Measurements from ENCODE around the gene TBC1D3I. TPM values are rescaled to one million over a fixed set of nuclear protein-coding genes. Genes with fewer than 3 reads are reported as not detected.
"Not testable (repeated sequence)": the region's sequence is repeated elsewhere in the genome, so short reads cannot be mapped to it uniquely, and the experiment has no call there.

Gene TBC1D3I
- total RNA-seq, 2 experiments from 2014 or later: 0.15 to 0.76 TPM

DNA sequence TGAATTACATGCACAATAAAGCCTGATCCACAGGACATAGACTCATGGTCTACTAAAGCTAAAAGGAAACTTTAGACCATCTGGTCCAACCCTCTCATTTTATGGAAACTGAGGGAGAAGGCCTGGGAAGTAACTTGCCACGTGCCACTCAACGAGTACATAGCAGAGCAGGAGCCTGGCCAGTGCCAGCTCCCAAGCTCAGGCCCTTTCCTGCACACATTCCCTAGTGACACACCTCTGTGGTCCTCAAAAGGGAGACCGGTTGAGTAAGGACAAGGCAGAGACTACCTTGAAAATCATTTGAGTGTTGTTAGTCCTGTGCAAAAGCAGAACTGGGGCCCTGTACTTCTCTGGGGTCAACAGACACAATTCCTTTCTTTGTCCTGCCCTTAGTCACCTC is 50.7 kb downstream of the TBC1D3I start:
- ChIA-PET POLR2A (no interaction called here), CTCF (no interaction called here)
- H3K9me3 Mint-ChIP-seq: no peaks in the 10 kb centered on the region
- H3K27ac Mint-ChIP-seq: no peak overlapping the region
- H3K4me3 Mint-ChIP-seq: no peak overlapping the region
- peaks cover 1% of the 10 kb centered on the region for H3K4me1 Mint-ChIP-seq
- H3K27me3 Mint-ChIP-seq: peaks cover 16% of the 10 kb centered on the region
- no peak for DNase-seq
- H3K36me3 Mint-ChIP-seq (ENCODE audit: low read depth): no peaks in the 10 kb centered on the region

- H3K4me1 Mint-ChIP-seq: peaks cover 1% of the 10 kb centered on the region
- no peak for DNase-seq
- ChIA-PET POLR2A (no interaction called here), CTCF (no interaction called here)
- H3K27ac Mint-ChIP-seq: no peak overlapping the region
- no peak overlapping the region for H3K4me3 Mint-ChIP-seq
- H3K27me3 Mint-ChIP-seq: peaks cover 15% of the 10 kb centered on the region
- H3K36me3 Mint-ChIP-seq (ENCODE audit: low read depth): no peaks in the 10 kb centered on the region
- H3K9me3 Mint-ChIP-seq: no peaks in the 10 kb centered on the region
Measured at GRCh38 chr17:36212966-36213365, 51.4 kb downstream of the TBC1D3I start.

DNA sequence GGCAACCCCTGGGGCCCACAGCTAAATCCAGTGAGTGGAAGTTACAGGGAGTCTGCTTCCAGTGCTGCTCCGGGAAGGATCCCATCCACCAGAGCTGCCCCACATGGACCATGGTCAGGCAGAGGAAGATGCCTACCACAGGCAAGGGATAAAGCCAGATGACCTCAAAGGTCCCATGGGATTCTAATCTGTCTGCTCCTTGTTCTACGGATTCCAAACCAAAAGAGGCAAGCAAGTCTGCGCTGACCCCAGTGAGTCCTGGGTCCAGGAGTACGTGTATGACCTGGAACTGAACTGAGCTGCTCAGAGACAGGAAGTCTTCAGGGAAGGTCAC is 52.1 kb downstream of the TBC1D3I start:
- H3K4me3 Mint-ChIP-seq: no peak overlapping the region
- POLR2A ChIA-PET: no interaction called here

DNA sequence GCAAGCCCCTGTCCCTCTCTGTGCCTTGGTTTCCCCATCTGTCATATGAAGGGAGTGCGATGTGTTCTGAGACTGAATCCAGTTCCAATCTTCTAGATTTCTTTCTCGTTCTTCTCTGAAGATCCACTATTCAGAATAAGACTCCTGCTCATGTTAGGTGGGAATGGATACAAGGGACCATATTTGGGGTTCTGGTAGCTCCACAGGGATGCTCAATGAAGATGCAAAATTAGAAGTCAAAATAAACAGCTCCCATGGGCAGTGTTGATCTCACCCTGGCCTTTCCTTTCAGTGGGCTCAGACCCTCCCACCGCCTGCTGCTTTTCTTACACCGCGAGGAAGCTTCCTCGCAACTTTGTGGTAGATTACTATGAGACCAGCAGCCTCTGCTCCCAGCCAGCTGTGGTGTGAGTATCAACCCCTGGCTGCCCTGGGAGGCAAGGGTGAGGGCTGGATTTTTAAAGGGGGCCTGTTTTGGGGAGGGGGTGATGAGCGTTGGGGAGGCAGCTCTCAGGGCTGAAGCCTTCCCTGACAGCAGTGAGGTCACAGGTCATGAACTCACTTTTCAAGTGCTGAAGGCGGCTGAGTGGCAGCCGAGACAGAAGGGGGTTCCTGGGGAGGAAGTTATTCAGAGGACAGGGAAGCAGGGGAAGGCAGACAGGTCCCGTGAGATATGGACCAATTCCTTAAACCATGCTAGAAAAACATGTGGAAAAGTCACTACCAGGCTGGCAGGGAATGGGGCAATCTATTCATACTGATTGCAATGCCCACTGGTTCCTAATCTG is 52.7 kb downstream of the TBC1D3I start:
- DNase-seq; H3K9me3 Mint-ChIP-seq; POLR2A ChIA-PET; H3K36me3 Mint-ChIP-seq (ENCODE audit: low read depth); CTCF ChIA-PET; H3K27ac Mint-ChIP-seq; H3K4me3 Mint-ChIP-seq; H3K4me1 Mint-ChIP-seq: not testable (repeated sequence)
- H3K27me3 Mint-ChIP-seq: peaks cover 17% of the 10 kb centered on the region

More for the DNA sequence above, 52.1 kb downstream of the TBC1D3I start:
- Mint-ChIP-seq H3K36me3 (ENCODE audit: low read depth) (no peaks in the 10 kb centered on the region), H3K27me3 (peaks cover 13% of the 10 kb centered on the region), H3K27ac (no peak overlapping the region), H3K9me3 (no peaks in the 10 kb centered on the region), H3K4me1 (peaks cover 1% of the 10 kb centered on the region)
- no peak for DNase-seq
- CTCF ChIA-PET: no interaction called here

GRCh38 chr17:36210439-36211211 is 53.7 kb downstream of the TBC1D3I start, which contains the start of gene CCL4L2:
CCL4L2 (plus strand) TSS chr17:36211063.
- Mint-ChIP-seq H3K4me1 (peaks cover 11% of the 10 kb centered on the region), H3K27me3 (peaks cover 18% of the 10 kb centered on the region)
- H3K4me3 Mint-ChIP-seq; CTCF ChIA-PET; H3K36me3 Mint-ChIP-seq (ENCODE audit: low read depth); DNase-seq; POLR2A ChIA-PET; H3K27ac Mint-ChIP-seq; H3K9me3 Mint-ChIP-seq: not testable (repeated sequence)

- no peak for DNase-seq
- H3K27ac Mint-ChIP-seq: no peak overlapping the region
- no peak overlapping the region for H3K4me3 Mint-ChIP-seq
- H3K9me3 Mint-ChIP-seq: no peaks in the 10 kb centered on the region
- H3K27me3 Mint-ChIP-seq: peaks cover 16% of the 10 kb centered on the region
- ChIA-PET POLR2A (no interaction called here), CTCF (no interaction called here)
- peaks cover 12% of the 10 kb centered on the region for H3K4me1 Mint-ChIP-seq
- no peaks in the 10 kb centered on the region for H3K36me3 Mint-ChIP-seq (ENCODE audit: low read depth)
Measured at GRCh38 chr17:36209575-36209974, 54.8 kb downstream of the TBC1D3I start.

- POLR2A ChIA-PET; CTCF ChIA-PET; H3K9me3 Mint-ChIP-seq; H3K36me3 Mint-ChIP-seq (ENCODE audit: low read depth); H3K4me3 Mint-ChIP-seq; DNase-seq; H3K27ac Mint-ChIP-seq: not testable (repeated sequence)
- Mint-ChIP-seq H3K27me3 (peaks cover 19% of the 10 kb centered on the region), H3K4me1 (peaks cover 14% of the 10 kb centered on the region)
Measured at GRCh38 chr17:36207383-36207782, 57.0 kb downstream of the TBC1D3I start.

DNA sequence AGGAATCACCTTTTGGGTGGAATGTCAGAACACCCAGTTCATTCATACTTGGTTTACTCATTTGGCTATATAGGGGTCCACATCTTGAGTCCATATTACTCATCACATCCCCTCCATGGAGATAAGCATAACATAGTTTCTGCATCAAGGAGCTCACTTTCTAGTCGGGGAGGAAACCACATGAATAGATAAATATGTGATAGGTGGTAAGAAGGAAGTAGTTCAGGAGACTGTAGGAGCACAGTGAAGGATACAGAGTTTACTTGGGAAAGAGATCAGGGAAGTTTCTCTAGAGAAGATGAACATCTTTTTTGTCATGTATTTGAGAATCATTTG is 57.9 kb downstream of the TBC1D3I start:
- H3K4me3 Mint-ChIP-seq; H3K27ac Mint-ChIP-seq; DNase-seq; POLR2A ChIA-PET; CTCF ChIA-PET; H3K36me3 Mint-ChIP-seq (ENCODE audit: low read depth); H3K9me3 Mint-ChIP-seq: not testable (repeated sequence)
- peaks cover 25% of the 10 kb centered on the region for H3K27me3 Mint-ChIP-seq
- peaks cover 22% of the 10 kb centered on the region for H3K4me1 Mint-ChIP-seq

GRCh38 chr17:36205637-36206485 is 58.5 kb downstream of the TBC1D3I start:
- Mint-ChIP-seq H3K27me3 (peaks cover 26% of the 10 kb centered on the region), H3K36me3 (ENCODE audit: low read depth) (no peaks in the 10 kb centered on the region), H3K9me3 (no peaks in the 10 kb centered on the region), H3K27ac (no peak overlapping the region), H3K4me1 (peaks cover 22% of the 10 kb centered on the region), H3K4me3 (no peak overlapping the region)
- ChIA-PET POLR2A (no interaction called here), CTCF (no interaction called here)
- no peak for DNase-seq

GRCh38 chr17:36204724-36205500 is 59.5 kb downstream of the TBC1D3I start:
- POLR2A ChIA-PET: no interaction called here
- Mint-ChIP-seq H3K27ac (no peak overlapping the region), H3K27me3 (peaks cover 27% of the 10 kb centered on the region), H3K9me3 (no peaks in the 10 kb centered on the region), H3K4me3 (no peak overlapping the region), H3K4me1 (peaks cover 24% of the 10 kb centered on the region), H3K36me3 (ENCODE audit: low read depth) (no peaks in the 10 kb centered on the region)
- CTCF ChIA-PET: no interaction called here
- DNase-seq: no peak

Measured in activated CD4-positive, alpha-beta memory T cell treated with anti-CD3 and anti-CD28 coated beads, Interleukin-2, amount 10 ng/mL, durations not matched to agents 7 days and 5 days (primary cell).